Myocyte (in vitro differentiated cells): ENCODE data around the gene MKX. TPM values are rescaled to one million over a fixed set of nuclear protein-coding genes. Genes with fewer than 3 reads are reported as not detected.

ENCODE experiments used
- DNase-seq: peaks from one replicate; pipeline ENCODE4 v3.0.0-alpha.2; 2012; ENCODE audit warnings: low read depth
- total RNA-seq: library from RNA; depleted of rRNA; stranded (reverse); fragments of >200 nt; gene quantifications from 2 replicates; pipeline ENCODE4 v1.2.3, GENCODE V29; 2014

Gene MKX
- total RNA-seq, 1 donor from 2014 or later = 0.35 TPM

DNA sequence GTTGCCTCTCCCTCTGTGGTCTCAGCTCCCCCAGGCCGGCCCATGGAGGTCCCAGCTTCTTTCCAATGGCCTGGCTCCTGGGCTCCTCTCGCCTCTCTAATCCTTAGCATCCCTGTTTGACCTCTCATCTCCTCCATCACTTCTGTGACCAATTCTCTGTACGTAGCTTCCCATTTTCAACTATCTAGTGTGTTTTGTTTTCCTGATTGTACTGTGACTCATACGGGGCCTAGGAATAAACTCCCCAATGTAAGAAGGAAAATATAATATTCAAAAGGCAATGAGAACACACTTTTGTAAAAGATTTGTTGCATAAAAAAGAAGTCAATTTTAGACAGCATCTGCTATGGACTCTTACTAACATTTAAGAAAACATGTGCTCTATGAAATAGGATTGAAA is 90.3 kb downstream of the MKX start:
- no peak for DNase-seq

DNA sequence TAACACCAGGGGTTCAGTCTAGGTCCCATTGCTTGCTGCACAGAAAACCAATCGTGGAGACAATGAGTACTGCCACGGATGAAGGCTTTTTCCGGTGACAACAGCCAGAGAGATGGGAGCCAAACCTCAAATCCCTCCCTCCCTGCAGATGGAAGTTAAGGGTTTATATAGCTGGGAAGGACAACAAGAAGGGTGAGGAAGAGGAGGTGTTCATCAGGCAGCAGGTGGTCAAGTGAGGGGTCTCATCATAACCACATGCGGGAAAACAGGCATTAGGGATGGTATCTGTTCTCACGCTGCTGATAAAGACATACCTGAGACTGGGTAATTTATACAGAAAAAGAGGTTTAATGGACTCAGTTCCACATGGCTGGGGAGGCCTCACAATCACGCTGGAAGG is 91.3 kb downstream of the MKX start:
- no peak for DNase-seq

DNA sequence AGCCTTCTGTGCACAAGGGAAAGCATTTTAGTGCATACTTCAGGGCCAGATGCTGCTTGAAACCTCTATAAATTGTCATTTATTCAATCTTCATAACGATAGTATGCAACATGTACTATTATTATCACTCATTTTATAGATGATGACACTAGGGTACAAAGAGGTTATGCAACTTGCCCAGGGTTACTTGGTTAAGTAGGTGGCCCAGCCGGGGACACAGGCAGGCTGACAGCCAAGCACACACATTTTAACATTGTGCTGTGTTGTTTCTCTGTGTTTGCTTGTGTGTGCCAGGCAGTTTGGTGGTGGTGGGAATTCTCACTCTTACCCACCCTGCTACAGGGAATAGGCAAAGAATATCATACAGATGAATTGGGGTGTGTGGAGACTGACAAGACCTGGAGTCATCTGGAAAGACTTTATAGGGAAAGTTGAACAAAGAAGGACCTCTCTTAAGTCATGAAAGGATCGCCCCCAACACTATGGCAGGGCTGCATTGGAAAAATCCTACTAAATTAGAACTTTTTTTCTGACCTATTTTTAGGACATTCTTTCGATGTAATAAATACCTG is 98.9 kb downstream of the MKX start:
- no peak for DNase-seq

DNA sequence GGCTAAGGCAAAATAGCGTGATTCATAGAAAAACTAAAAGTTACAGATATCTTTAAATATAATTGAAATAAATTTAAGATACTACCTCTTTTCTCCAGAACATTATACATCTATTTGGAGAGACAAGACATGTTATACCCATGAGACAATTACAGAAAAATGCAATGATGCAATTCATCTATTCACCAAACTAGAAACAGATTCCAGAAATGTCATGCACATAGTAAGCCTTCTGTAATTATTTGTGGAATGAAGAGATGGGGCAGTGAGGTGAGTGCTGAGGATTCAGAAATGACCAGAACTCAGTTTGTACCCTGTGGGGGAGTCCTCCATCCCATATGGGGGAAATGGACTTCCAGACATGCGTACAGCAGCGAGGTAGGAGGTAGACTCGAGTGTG is 99.4 kb downstream of the MKX start:
- DNase-seq = no peak

DNA sequence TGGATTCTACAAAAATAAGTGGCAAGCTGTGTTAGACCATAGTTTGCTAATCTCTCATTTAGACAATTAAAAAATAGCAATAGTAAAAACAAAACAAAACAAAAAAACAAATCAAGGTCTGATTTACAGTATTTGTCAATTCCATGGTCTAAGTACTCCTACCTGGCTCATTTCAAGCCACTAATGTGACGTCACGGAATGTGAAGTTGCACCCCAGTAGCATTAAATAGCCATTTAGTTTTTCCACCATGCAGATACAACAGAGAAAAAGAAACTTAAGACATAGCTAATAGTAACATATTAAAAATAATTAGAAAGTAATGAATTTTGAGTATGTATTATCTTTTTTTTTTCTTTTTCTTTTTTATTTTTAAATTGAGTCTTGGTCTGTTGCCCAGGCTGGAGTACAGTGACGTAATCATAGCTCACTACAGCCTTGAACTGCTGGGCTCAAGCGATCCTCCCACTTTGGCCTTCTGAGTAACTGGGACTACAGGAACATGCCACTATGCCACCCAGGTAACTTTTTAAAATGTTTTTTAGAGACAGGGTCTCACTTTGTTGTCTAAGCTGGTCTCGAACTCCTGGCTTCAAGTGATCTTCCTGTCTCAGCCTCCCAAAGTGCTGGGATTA is 101.2 kb downstream of the MKX start:
- no peak for DNase-seq

DNA sequence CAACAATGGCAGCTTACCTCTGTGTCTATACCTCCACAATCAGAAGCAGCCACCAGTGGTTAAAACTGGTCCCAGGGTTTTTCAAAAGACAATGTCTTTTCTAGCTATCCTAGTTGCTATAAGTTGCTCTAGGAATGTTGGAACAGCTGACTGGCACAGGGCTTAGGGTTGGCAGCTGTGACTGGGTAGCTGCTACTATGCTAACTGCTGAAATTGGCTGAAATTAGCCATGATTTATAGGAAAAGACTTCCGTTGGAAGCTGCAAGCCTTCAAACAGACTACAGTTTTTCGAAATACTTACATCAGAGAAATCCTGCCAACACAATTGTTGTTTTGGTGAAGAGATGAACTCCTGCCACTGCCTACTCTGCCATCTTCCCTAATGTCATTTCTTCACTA is 102.3 kb downstream of the MKX start:
- peak; percentile 67 for DNase-seq

DNA sequence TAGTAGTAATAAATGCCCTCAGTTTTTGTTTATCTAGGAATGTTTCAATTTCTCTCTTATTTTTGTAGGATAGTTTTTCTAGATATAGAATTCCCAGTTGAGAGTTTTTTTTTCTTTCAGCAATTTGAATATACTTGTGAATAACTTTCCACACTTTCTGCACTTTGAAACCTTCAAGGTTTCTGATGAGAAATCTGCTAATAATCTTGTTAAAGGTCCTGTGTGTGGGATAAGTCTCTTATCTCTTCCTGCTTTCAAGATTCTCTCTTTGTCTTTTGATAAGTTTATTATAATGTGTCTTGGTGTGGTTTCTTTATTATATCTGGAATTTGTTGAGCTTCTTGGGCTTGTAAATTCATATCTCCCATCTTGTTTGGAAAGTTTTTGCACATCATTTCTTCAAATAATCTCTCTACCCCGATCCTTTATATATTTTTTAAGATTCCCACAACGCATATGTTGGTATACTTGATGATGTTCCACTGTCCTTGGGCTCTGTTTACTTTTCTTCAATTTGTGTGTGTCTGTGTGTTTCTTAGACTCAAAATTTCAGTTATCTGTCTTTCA is 103.5 kb downstream of the MKX start:
- DNase-seq = no peak

DNA sequence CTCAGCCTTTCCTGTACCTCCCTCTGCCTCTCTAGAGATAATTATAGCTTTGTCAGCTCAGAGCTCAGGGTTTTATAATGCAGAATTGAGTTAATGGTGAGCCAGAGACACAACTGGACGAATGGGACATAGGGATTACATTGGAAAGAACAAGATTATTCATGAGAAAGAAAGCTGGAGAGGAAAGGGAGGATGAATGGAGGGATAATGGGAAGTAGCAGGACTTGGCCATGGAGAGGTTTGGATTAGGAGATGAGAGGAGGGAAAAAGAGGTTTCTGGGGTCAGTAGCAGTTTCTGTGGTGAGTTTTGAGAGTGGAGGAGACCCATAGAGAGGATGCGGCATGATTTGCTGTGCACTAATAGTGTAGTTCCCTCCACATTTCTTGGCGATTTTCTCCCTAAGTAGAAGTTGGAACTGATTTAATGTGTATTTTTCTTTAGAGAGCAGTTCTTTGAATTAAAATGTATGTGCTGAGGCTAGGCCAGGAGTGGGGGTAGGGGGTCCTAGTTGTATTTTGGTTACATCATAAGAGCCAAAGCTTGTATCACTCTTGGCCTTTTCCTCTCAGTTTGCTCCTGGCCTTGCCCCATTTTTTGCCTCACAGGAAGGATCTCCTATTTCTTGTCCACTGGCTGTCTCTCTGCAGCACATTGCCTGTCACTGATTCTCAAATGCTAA is 107.4 kb downstream of the MKX start:
- peak; percentile 13 for DNase-seq

DNA sequence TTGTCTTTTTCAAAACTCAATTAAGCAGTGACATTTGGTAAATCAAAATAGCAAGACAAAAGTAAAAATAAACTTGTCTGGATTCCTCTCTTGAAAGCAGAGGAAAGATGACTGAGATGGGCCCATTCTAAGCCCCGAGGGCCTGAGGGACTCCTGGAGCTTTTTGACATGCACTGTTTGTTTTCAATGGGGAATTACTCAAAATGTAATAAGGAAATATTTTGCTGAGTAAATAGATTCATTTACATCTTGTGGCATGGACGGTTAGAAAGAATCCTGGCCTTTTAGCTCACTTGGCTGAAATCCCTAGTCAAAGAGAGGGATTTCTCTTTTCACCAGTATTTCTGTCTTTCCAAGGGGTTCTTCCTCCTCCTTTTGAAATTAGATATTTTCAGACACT is 108.0 kb downstream of the MKX start:
- no peak for DNase-seq

DNA sequence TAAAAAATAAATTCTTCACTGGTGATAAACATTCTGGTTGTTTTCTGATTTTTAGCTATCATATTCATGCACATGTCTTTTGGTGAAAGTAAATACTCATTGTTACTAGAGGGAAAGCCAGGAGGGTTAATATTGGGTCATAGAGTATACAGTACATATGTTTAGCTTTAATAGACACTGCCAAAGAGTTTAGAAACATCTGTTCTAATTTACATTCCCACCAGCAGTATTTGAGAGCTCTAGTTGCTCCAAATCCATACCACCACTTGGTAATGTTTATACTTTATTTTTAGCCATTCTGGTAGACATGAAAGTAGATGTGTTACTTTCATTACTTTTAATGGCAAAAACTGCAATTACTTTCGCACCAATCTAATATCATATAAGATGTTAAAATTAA is 108.8 kb downstream of the MKX start:
- DNase-seq = no peak

DNA sequence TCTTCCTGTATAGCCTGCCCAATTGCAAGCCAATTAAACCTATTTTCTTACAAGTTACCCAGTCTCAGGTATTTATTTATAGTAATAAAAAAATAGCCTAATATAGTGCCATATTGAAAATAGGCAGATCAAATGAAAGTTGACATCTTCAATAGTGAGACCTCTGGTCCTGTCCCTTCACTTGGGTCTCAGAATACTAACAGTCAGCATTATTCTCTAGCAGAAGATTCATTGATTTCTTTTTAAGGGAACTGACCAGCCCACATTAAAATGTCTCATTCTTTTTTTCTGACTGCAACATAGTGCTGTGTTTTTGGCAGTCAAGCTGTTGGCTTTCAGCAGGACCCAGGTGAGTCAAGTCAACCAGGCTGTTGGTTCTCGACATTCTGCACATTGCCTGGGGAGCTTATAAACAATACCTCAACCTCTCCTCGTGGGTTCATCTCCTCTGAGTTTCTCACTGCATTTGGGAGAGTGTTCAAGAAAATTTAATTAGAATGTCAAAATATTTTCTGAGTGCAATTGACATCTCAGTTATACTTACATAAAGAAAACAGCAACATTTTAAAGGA is 109.8 kb downstream of the MKX start:
- DNase-seq = no peak

DNA sequence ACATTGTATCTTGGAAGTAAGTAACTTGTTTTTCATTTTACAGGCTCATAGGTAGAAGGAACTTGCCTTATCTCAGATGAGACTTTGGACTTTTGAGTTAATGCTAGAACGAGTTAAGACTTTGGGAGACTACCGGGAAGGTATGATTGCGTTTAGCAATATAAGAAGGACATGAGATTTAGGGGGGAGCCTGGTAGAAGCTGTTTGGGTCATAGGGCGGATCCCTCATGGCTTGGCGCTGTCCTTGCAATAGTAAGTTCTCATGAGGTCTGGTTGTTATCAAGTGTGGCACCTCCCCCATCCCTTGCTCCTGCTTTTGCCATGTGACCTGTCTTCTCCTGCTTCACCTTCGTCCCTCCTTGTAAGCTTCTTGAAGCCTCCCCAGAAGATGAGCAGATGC is 110.3 kb downstream of the MKX start:
- DNase-seq = no peak

DNA sequence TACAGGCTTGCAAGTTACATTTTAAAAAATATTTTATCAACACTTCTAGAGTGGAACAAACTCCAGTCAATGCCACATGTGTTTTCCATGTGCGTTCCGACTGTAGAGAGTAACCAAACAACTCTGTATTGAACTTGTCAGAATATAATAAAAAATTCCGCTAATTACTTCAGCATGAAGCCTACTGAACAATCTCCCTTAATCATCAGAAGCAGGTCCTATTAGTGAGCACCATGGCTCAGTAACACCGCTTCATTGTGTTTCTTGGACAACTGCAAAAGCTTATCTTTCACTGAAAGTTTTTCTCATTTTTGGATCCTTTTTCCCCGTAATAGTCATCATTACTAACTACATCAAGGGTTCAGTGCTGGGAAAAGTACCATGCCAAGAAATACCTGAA is 117.0 kb downstream of the MKX start:
- DNase-seq = no peak

DNA sequence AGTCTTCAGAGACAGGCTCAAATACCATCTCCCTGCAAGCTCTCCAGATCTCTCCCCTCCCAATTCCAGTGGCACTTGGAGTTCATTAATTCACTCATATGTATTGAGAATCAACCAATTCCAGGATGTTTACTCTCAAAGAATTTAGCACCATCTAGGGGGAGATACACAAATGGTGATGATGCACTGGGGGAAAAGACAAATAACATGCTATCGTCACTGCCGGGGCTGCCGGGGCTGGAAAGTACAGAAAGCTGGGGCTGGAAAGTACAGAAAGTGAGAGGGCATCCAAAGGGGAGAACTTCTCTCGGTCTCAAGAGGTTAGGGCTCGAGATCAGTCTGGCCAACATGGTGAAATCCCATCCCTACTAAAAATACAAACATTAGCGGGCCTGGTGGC is 118.7 kb downstream of the MKX start:
- DNase-seq = no peak

DNA sequence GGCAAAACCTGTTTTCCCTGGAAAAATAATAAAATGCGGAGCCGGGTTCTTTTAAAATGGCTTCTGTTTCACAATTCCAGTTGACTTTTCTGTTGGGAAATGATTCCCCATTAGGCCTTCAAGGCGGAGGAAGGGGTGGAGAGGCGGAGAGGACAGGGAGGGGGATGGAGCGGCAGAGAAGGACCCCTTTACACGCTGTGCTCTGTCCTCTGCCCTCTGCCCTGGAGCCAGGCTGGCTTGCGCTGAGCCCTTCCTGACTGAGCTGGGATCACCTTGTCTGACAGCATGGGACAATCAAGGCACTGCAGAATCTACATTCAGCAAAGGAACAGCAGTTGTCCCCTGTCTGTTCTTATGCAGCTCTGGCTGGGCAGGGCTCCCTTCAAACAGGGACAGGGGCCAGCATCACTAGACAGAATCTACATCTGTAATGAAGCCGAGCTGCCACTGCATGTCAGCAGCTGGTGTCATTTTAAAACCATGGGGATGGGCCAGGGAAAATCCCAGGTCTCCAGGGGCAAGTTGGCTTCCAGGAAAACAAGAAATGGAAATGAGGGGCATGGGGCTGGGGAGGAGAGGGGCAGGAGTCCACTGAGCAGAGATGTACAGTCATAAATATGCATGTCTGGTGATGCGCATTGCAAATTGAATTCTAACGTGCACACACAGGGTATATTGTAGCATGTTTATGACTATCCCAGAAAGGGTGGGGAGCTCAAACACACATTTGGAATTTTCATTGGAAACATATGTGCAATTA is 120.0 kb downstream of the MKX start:
- no peak for DNase-seq

DNA sequence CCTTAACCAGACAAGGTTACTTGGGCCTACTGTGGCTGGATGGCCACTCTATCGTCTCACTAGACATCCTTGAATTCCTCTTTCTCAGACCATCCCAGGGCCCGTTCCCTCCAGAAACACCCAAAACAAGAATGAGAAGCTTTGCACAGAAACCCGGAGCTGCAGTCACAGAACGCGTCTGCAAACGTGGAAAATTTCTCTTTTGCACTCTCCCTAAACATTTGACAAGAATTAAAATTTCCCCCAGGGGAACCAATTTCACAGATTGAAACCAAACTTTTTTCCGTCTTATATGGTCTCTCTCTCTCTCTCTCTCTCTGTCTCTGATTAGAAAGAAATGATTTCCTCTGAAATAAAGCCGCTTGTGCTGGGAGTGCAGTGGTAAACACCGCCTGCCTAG is 120.7 kb downstream of the MKX start:
- no peak for DNase-seq

Other genes with a start within 250 kb of the MKX start
- gene RAB18, start 241.5 kb downstream of the MKX start, total RNA-seq = 40.4 and 65.7 TPM in 2 replicates